GM12873 (cell line): ENCODE results near the gene MLLT1.

Experiments
- TF ChIP-seq, protein P1 (sequence below): IDR thresholded peaks from 2 replicates; pipeline ENCODE4 v1.5.1; 2012; ENCODE audit warnings: low read depth, mild to moderate bottlenecking, moderate library complexity, low read length, control low read depth; ENCODE audit not compliant: insufficient read depth; ENCODE audit errors: missing control alignments

The MLLT1 gene

GRCh38 chr19:6272913-6273600 is 6.7 kb downstream of the MLLT1 start:
- TF ChIP-seq, protein P1, sequence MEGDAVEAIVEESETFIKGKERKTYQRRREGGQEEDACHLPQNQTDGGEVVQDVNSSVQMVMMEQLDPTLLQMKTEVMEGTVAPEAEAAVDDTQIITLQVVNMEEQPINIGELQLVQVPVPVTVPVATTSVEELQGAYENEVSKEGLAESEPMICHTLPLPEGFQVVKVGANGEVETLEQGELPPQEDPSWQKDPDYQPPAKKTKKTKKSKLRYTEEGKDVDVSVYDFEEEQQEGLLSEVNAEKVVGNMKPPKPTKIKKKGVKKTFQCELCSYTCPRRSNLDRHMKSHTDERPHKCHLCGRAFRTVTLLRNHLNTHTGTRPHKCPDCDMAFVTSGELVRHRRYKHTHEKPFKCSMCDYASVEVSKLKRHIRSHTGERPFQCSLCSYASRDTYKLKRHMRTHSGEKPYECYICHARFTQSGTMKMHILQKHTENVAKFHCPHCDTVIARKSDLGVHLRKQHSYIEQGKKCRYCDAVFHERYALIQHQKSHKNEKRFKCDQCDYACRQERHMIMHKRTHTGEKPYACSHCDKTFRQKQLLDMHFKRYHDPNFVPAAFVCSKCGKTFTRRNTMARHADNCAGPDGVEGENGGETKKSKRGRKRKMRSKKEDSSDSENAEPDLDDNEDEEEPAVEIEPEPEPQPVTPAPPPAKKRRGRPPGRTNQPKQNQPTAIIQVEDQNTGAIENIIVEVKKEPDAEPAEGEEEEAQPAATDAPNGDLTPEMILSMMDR, result no peak

- TF ChIP-seq, protein P1, result no peak
Observed at GRCh38 chr19:6272411-6272791, 7.4 kb downstream of the MLLT1 start.

- TF ChIP-seq, protein P1, result no peak
Observed at GRCh38 chr19:6271721-6272410, 7.9 kb downstream of the MLLT1 start.

GRCh38 chr19:6271251-6271650 is 8.5 kb downstream of the MLLT1 start:
- TF ChIP-seq, protein P1, result no peak

DNA sequence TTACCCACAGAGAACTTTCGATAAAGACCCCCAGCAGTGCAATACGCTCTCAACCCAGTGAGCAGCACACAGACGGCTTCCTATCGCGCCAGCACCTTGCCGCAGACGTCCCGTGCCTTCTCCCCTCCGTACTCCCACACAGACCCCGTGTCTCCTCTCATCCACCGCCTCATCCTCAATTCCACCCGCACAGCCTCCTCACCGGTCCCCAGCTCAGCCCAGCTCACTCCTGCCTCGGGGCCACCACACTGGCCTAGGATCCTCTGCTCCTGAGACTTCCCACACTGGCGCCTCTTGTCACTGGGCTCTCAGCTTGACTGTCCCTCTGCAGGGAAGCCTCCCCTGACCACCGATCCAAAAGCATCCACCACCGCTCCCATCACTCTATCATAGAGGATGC is 9.0 kb downstream of the MLLT1 start:
- TF ChIP-seq, protein P1, result no peak

GRCh38 chr19:6270076-6270745 is 9.6 kb downstream of the MLLT1 start:
- TF ChIP-seq, protein P1, result no peak
